HG03066 (cell line): ENCODE results near the gene CAVIN2.
A peak's percentile ranks its signal among the peaks of the same experiment; 100 is the strongest.

ENCODE experiments used
- ATAC-seq: cut with Tn5 transposase; IDR thresholded peaks from one replicate; pipeline ENCODE4 v1.9.1; 2021; ENCODE audit warnings: low read depth; ENCODE audit not compliant: unreplicated experiment

The CAVIN2 gene

GRCh38 chr2:191846515-191847476, at the start of gene CAVIN2:
Gene CAVIN2, minus strand, starts transcription at chr2:191847088. Its CDS starts 163 bp downstream, at chr2:191846925.
- peak; percentile 51 for ATAC-seq

- ATAC-seq: no peak
Observed at GRCh38 chr2:191895743-191896142, 48.9 kb upstream of the CAVIN2 start.

- no peak for ATAC-seq
Observed at GRCh38 chr2:191895195-191895594, 48.3 kb upstream of the CAVIN2 start.

- ATAC-seq: no peak
Observed at GRCh38 chr2:191894681-191895147, 47.8 kb upstream of the CAVIN2 start.

- no peak for ATAC-seq
Observed at GRCh38 chr2:191892391-191892790, 45.5 kb upstream of the CAVIN2 start.

GRCh38 chr2:191891656-191892055, 44.8 kb upstream of the CAVIN2 start:
- ATAC-seq: no peak

- no peak for ATAC-seq
Observed at GRCh38 chr2:191889931-191890330, 43.0 kb upstream of the CAVIN2 start.

GRCh38 chr2:191888400-191889166, 41.7 kb upstream of the CAVIN2 start:
- no peak for ATAC-seq

- ATAC-seq: no peak
Observed at GRCh38 chr2:191885650-191886049, 38.8 kb upstream of the CAVIN2 start.

- ATAC-seq: no peak
Observed at GRCh38 chr2:191885098-191885497, 38.2 kb upstream of the CAVIN2 start.

- ATAC-seq: no peak
Observed at GRCh38 chr2:191881982-191882816, 35.3 kb upstream of the CAVIN2 start.

- no peak for ATAC-seq
Observed at GRCh38 chr2:191878548-191879279, 31.8 kb upstream of the CAVIN2 start.

- no peak for ATAC-seq
Observed at GRCh38 chr2:191877875-191878274, 31.0 kb upstream of the CAVIN2 start.

GRCh38 chr2:191875859-191876258, 29.0 kb upstream of the CAVIN2 start:
- ATAC-seq: no peak

- ATAC-seq: no peak
Observed at GRCh38 chr2:191870744-191871143, 23.9 kb upstream of the CAVIN2 start.

- ATAC-seq: no peak
Observed at GRCh38 chr2:191869781-191870180, 22.9 kb upstream of the CAVIN2 start.

- ATAC-seq: no peak
Observed at GRCh38 chr2:191869178-191869577, 22.3 kb upstream of the CAVIN2 start.

GRCh38 chr2:191867507-191867847, 20.6 kb upstream of the CAVIN2 start:
- ATAC-seq: no peak

GRCh38 chr2:191866675-191867506, 20.0 kb upstream of the CAVIN2 start:
- no peak for ATAC-seq
